ENCODE results near the gene SEC14L5.

DNA sequence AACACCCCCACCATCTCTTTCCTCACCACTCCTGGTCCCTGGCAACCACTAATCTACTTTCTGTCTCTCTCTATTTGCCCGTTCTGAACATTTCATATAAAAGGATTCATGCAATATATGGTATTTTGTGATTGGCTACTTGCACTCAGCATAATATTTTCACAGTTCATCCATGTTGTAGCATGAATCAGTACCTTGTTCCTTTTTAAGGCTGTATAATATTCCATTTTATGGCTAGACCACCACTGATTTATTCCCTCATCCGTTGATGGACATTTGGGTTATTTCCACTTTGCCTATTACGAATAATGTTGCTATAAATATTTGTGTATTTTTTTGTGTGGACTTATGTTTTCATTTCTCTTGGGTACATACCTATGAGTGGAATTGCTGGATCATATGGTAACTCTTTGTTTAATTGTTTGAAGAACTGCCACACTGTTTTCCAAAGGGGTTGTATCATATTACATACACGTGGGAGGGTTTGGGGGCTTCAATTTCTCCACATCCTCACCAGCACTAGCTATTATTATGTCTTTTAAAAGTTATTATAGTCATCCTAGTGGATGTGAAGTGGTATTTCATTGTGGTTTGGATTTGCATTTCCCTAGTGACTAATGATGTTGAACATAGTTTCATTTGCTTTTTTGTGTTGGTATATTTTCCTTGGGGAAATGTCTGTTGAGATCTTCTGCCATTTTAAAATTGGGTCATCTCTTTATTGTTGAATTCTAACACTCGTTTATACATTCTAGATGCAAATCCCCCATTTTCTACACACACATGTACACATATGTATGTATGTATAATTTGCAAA lies 26.3 kb downstream of the SEC14L5 start:
- no peak for TF ChIP-seq ZNF384 (IDR thresholded peaks at IDR 0.05)
- TF ChIP-seq HDGF (IDR thresholded peaks at IDR 0.05; ENCODE audit: borderline replicate concordance): no peak
- no peak for TF ChIP-seq CTBP1 (IDR thresholded peaks at IDR 0.05; ENCODE audit: borderline replicate concordance)
- no peak for TF ChIP-seq NFRKB (IDR thresholded peaks at IDR 0.05)
- TF ChIP-seq, protein P1, sequence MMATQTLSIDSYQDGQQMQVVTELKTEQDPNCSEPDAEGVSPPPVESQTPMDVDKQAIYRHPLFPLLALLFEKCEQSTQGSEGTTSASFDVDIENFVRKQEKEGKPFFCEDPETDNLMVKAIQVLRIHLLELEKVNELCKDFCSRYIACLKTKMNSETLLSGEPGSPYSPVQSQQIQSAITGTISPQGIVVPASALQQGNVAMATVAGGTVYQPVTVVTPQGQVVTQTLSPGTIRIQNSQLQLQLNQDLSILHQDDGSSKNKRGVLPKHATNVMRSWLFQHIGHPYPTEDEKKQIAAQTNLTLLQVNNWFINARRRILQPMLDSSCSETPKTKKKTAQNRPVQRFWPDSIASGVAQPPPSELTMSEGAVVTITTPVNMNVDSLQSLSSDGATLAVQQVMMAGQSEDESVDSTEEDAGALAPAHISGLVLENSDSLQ (IDR thresholded peaks at IDR 0.05): no peak
- TF ChIP-seq BHLHE40 (IDR thresholded peaks at IDR 0.05; ENCODE audit: borderline replicate concordance): no peak
- no peak for TF ChIP-seq TARDBP (IDR thresholded peaks at IDR 0.05)
- no peak for TF ChIP-seq ELF4 (IDR thresholded peaks at IDR 0.05)
- no peak for TF ChIP-seq FOXA1 (IDR thresholded peaks at IDR 0.05)
- TF ChIP-seq FOXK2 (IDR thresholded peaks at IDR 0.05): no peak
- TF ChIP-seq L3MBTL2 (conservative IDR thresholded peaks at IDR 0.05): no peak
- no peak for TF ChIP-seq ARNT (IDR thresholded peaks at IDR 0.05)
